Ascending aorta (tissue), 2 donors: Measurements from ENCODE around the gene EFHD2. TPM values are rescaled to one million over a fixed set of nuclear protein-coding genes. Genes with fewer than 3 reads are reported as not detected.

Experiments
- DNase-seq, 2 donors: peaks; one replicate each; pipeline ENCODE4 v3.0.0-alpha.2; 2019; ENCODE audit warnings: low spot score in 2 of 2
- H3K27ac ChIP-seq, 2 donors: fragments of 200-600 bp; sonication (generic); one replicate each; pipeline ENCODE4 v1.5.1; 2016 to 2017; ENCODE audit warnings: mild to moderate bottlenecking in 1 of 2
- H3K27me3 ChIP-seq: fragments of 200-600 bp; sonication (generic); one replicate; pipeline ENCODE4 v1.5.1; 2017
- H3K36me3 ChIP-seq, 2 donors: fragments of 200-600 bp; sonication (generic); one replicate each; pipeline ENCODE4 v1.5.1; 2016
- H3K4me1 ChIP-seq, 2 donors: fragments of 200-600 bp; sonication (generic); one replicate each; pipeline ENCODE4 v1.5.1; 2016 to 2017; ENCODE audit warnings: mild to moderate bottlenecking in 1 of 2
- H3K4me3 ChIP-seq, 2 donors: fragments of 200-600 bp; sonication (generic); one replicate each; pipeline ENCODE4 v1.5.1; 2016 to 2017; ENCODE audit warnings: mild to moderate bottlenecking in 1 of 2
- H3K9me3 ChIP-seq, 2 donors: fragments of 200-600 bp; sonication (generic); one replicate each; pipeline ENCODE4 v1.5.1; 2016
- CTCF ChIP-seq, 3 experiments: fragments of 200-600 bp in 2 of 3; fragments of 450-650 bp in 1 of 3; sonication (generic) in 2 of 3; IDR thresholded peaks; one replicate each; pipeline ENCODE4 v1.5.1; 2016 to 2019; ENCODE audit warnings: antibody characterized with exemption in 3 of 3, mild to moderate bottlenecking in 1 of 3, moderate library complexity in 1 of 3
- intact Hi-C: fragments of 100-400 bp; cut with DNase I; formaldehyde crosslinking; loops from one replicate; pipeline ENCODE4 v1.15.1; 2023
- total RNA-seq: library from RNA; depleted of rRNA; stranded (reverse); fragments of >200 nt; gene quantifications from one replicate; pipeline ENCODE4 v1.1.0, GENCODE V29; 2016

The EFHD2 gene
- total RNA-seq, 1 donor from 2014 or later = 116 TPM

GRCh38 chr1:15451014-15451722, 41.5 kb downstream of the EFHD2 start:
- Histone ChIP-seq H3K4me3 (no peak overlapping the region), H3K27me3 (peaks cover 3% of the 10 kb centered on the region), H3K9me3 (no peaks in the 10 kb centered on the region), H3K27ac (no peak overlapping the region), H3K36me3 (no peaks in the 10 kb centered on the region), H3K4me1 (no peaks in the 10 kb centered on the region)
- no peak for TF ChIP-seq CTCF (IDR thresholded peaks at IDR 0.05)
- DNase-seq = no peak
- intact Hi-C loops = no loop called here

- no peak for DNase-seq
- no peak for TF ChIP-seq CTCF (IDR thresholded peaks at IDR 0.05)
- no peak overlapping the region for H3K4me3 ChIP-seq
- H3K27ac ChIP-seq = no peak overlapping the region
- H3K36me3 ChIP-seq = no peaks in the 10 kb centered on the region
- no peaks in the 10 kb centered on the region for H3K4me1 ChIP-seq
- no peaks in the 10 kb centered on the region for H3K9me3 ChIP-seq
- intact Hi-C loops = no loop called here
- H3K27me3 ChIP-seq = peaks cover 3% of the 10 kb centered on the region
Measured at GRCh38 chr1:15452216-15452615, 42.5 kb downstream of the EFHD2 start.

GRCh38 chr1:15452866-15453571, 43.3 kb downstream of the EFHD2 start:
- Histone ChIP-seq H3K4me1 (no peaks in the 10 kb centered on the region), H3K9me3 (no peaks in the 10 kb centered on the region), H3K27ac (no peak overlapping the region), H3K36me3 (no peaks in the 10 kb centered on the region), H3K4me3 (no peak overlapping the region), H3K27me3 (no peaks in the 10 kb centered on the region)
- intact Hi-C loops = no loop called here
- no peak for DNase-seq
- TF ChIP-seq CTCF (IDR thresholded peaks at IDR 0.05) = no peak

- no peaks in the 10 kb centered on the region for H3K4me1 ChIP-seq
- intact Hi-C loops = no loop called here
- no peak for TF ChIP-seq CTCF (IDR thresholded peaks at IDR 0.05)
Measured at GRCh38 chr1:15453734-15454133, 44.0 kb downstream of the EFHD2 start.

GRCh38 chr1:15454256-15454655, 44.6 kb downstream of the EFHD2 start:
- Histone ChIP-seq H3K36me3 (no peaks in the 10 kb centered on the region), H3K4me3 (no peak overlapping the region), H3K4me1 (no peaks in the 10 kb centered on the region), H3K27ac (no peak overlapping the region), H3K27me3 (no peaks in the 10 kb centered on the region), H3K9me3 (no peaks in the 10 kb centered on the region)
- DNase-seq = no peak
- intact Hi-C loops = no loop called here
- no peak for TF ChIP-seq CTCF (IDR thresholded peaks at IDR 0.05)

More at GRCh38 chr1:15453734-15454133, 44.0 kb downstream of the EFHD2 start:
- Histone ChIP-seq H3K9me3 (no peaks in the 10 kb centered on the region), H3K27ac (no peak overlapping the region), H3K27me3 (no peaks in the 10 kb centered on the region), H3K36me3 (no peaks in the 10 kb centered on the region), H3K4me3 (no peak overlapping the region)
- no peak for DNase-seq
